OCI-LY7 (cell line): ENCODE measurements around the gene TMEM97. TPM values are rescaled to one million over a fixed set of nuclear protein-coding genes. Genes with fewer than 3 reads are reported as not detected.
A peak's percentile ranks its signal among the peaks of the same experiment; 100 is the strongest.

ENCODE experiments used
- BruUV-seq: library from RNA; stranded (reverse); fragments of 400-500 nt; replicated peaks from 2 replicates; lab custom pipeline; 2021; lab: Mats Ljungman, UMichigan
- CTCF ChIA-PET: fragments of 300-600 bp; sonication (Branson Sonifier 250); formaldehyde crosslinking; loops from one replicate; lab custom pipeline; 2022; ENCODE audit warnings: antibody characterized with exemption; ENCODE audit not compliant: unreplicated experiment; lab: Charles Lee
- POLR2A ChIA-PET: fragments of 300-600 bp; sonication (Branson Sonifier 250); formaldehyde crosslinking; loops from one replicate; lab custom pipeline; 2022; ENCODE audit warnings: antibody characterized with exemption; lab: Charles Lee
- DNase-seq: peaks from one replicate; pipeline ENCODE4 v3.0.0-alpha.2; 2015; ENCODE audit warnings: low spot score
- H2AFZ ChIP-seq: fragments of 200-600 bp; sonication (generic), shearing (Covaris generic); 2 replicates; pipeline ENCODE4 v1.6.1; 2014; ENCODE audit warnings: mild to moderate bottlenecking, antibody characterized with exemption, low read length, moderate library complexity
- H3K27ac ChIP-seq: fragments of 200-600 bp; sonication (generic); 2 replicates; pipeline ENCODE4 v1.5.1; 2014; ENCODE audit warnings: mixed run types, low read depth, mild to moderate bottlenecking, moderate library complexity, low read length, inconsistent platforms; ENCODE audit not compliant: poor library complexity, severe bottlenecking
- H3K36me3 ChIP-seq: fragments of 200-600 bp; sonication (generic); 2 replicates; pipeline ENCODE4 v1.6.1; 2014; ENCODE audit warnings: mild to moderate bottlenecking, antibody characterized with exemption, low read length, moderate library complexity, mixed read lengths; ENCODE audit not compliant: insufficient read depth
- H3K4me1 ChIP-seq: fragments of 200-600 bp; sonication (generic); 2 replicates; pipeline ENCODE4 v1.5.1; 2014; ENCODE audit warnings: mild to moderate bottlenecking, low read length; ENCODE audit not compliant: insufficient read depth, poor library complexity, severe bottlenecking
- H3K4me2 ChIP-seq: fragments of 200-600 bp; sonication (generic); 2 replicates; pipeline ENCODE4 v1.6.1; 2014; ENCODE audit warnings: mild to moderate bottlenecking, low read length
- H3K4me3 ChIP-seq: fragments of 200-600 bp; sonication (generic); 2 replicates; pipeline ENCODE4 v1.5.1; 2014; ENCODE audit warnings: mild to moderate bottlenecking, low read depth, low read length; ENCODE audit not compliant: poor library complexity, severe bottlenecking
- H3K79me2 ChIP-seq: fragments of 200-600 bp; sonication (generic); 2 replicates; pipeline ENCODE4 v1.6.1; 2016; ENCODE audit warnings: low read depth, mild to moderate bottlenecking, low read length, moderate library complexity, mixed read lengths; ENCODE audit not compliant: insufficient read depth
- H3K9me2 ChIP-seq: fragments of 200-600 bp; sonication (generic); 2 replicates; pipeline ENCODE4 v1.6.1; 2016; ENCODE audit warnings: mild to moderate bottlenecking, low read length, mixed read lengths; ENCODE audit not compliant: insufficient read depth
- H3K9me3 ChIP-seq: fragments of 200-600 bp; sonication (generic); 2 replicates; pipeline ENCODE4 v1.6.1; 2014; ENCODE audit warnings: mild to moderate bottlenecking, mixed run types, low read length, mixed read lengths
- H4K20me1 ChIP-seq: fragments of 200-600 bp; sonication (generic); 2 replicates; pipeline ENCODE4 v1.6.1; 2014; ENCODE audit warnings: mild to moderate bottlenecking, antibody characterized with exemption, low read length, moderate library complexity, mixed read lengths; ENCODE audit not compliant: insufficient read depth
- CTCF ChIP-seq: fragments of 200-600 bp; sonication (generic); conservative IDR thresholded peaks from 2 replicates; pipeline ENCODE4 v1.5.1; 2014; ENCODE audit warnings: mild to moderate bottlenecking, antibody characterized with exemption, low read length, moderate library complexity, mixed read lengths
- EZH2phosphoT487 ChIP-seq: fragments of 200-600 bp; sonication (generic); IDR thresholded peaks from 2 replicates; pipeline ENCODE4 v1.6.1; 2018; ENCODE audit warnings: low read depth, borderline replicate concordance, mild to moderate bottlenecking, mixed run types, antibody characterized with exemption, low read length, moderate library complexity, mixed read lengths
- intact Hi-C: fragments of 100-400 bp; cut with micrococcal nuclease; formaldehyde crosslinking; loops from one replicate; pipeline ENCODE4 v1.10.0; 2022; ENCODE audit not compliant: unreplicated experiment
- total RNA-seq, 2 experiments: library from RNA; depleted of rRNA in 1 of 2; stranded (reverse); fragments of >200 nt in 1 of 2; shearing (Covaris generic) in 1 of 2; gene quantifications; 2 replicates each; pipeline ENCODE4 v1.2.3, GENCODE V29; 2014 to 2022

The TMEM97 gene
- total RNA-seq, 2 experiments from 2014 or later: 65.7 to 69.6 TPM

GRCh38 chr17:28370035-28370743, 51.2 kb downstream of the TMEM97 start, which contains the start of gene VTN:
TSS of gene VTN (minus strand) at chr17:28370307. CDS start at chr17:28370203, 104 bp downstream.
- DNase-seq: no peak
- BruUV-seq: no TSS peak
- intact Hi-C loops: loop anchor here (2.0 kb wide), 1 partner anchor 35 kb away; the partner anchor contains the start of genes IFT20 and TNFAIP1
- POLR2A ChIA-PET: interaction anchor here (0.6 to 2.7 kb wide), 2 partner anchors 9 to 13 kb away, joined by 3 to 11 read pairs; partner anchors contain the start of gene POLDIP2
- no peaks in the 10 kb centered on the region for H3K36me3 ChIP-seq
- TF ChIP-seq CTCF (no peak), EZH2phosphoT487 (no peak)
- peak within 1 kb of the TSS; percentile 91 for H3K4me2 ChIP-seq
- H3K9me2 ChIP-seq: no peaks in the 10 kb centered on the region
- H3K4me3 ChIP-seq: peak within 1 kb of the TSS; percentile 80
- peaks cover 20% of the 10 kb centered on the region for H3K4me1 ChIP-seq
- no peaks in the 10 kb centered on the region for H3K79me2 ChIP-seq
- H3K9me3 ChIP-seq: no peaks in the 10 kb centered on the region
- CTCF ChIA-PET: no interaction called here
- H2AFZ ChIP-seq: peak within 1 kb of the TSS; percentile 65; the same call in 1 of the 2 replicates
- H3K27ac ChIP-seq: peak within 1 kb of the TSS; percentile 32
- no peaks in the 10 kb centered on the region for H4K20me1 ChIP-seq

GRCh38 chr17:28370744-28371103, 51.7 kb downstream of the TMEM97 start:
- peak overlapping the region; percentile 65; the same call in 1 of the 2 replicates for H2AFZ ChIP-seq
- H3K4me2 ChIP-seq: peak overlapping the region; percentile 91
- POLR2A ChIA-PET: interaction anchor here (0.6 to 2.7 kb wide), 2 partner anchors 9 to 13 kb away, joined by 3 to 11 read pairs; partner anchors contain the start of gene POLDIP2
- H3K79me2 ChIP-seq: no peaks in the 10 kb centered on the region
- peak overlapping the region; percentile 32 for H3K27ac ChIP-seq
- H3K9me2 ChIP-seq: no peaks in the 10 kb centered on the region
- CTCF ChIA-PET: no interaction called here
- no peaks in the 10 kb centered on the region for H3K36me3 ChIP-seq
- BruUV-seq: no TSS peak
- H4K20me1 ChIP-seq: no peaks in the 10 kb centered on the region
- no peak for DNase-seq
- no peak for TF ChIP-seq CTCF
- no peak for TF ChIP-seq EZH2phosphoT487
- H3K9me3 ChIP-seq: no peaks in the 10 kb centered on the region
- H3K4me3 ChIP-seq: peak overlapping the region; percentile 80
- H3K4me1 ChIP-seq: peaks cover 20% of the 10 kb centered on the region
- intact Hi-C loops: loop anchor here (1.0 to 2.0 kb wide), 2 partner anchors 13 to 36 kb away; partner anchors contain the start of genes IFT20, POLDIP2 and TNFAIP1
